Measurements from ENCODE around the gene PAX6.

Gene PAX6

GRCh38 chr11:31828217-31828616 is 17.1 kb upstream of the PAX6 start:
- Histone ChIP-seq H3K79me2 (ENCODE audit: insufficient read depth, low read length) (no peaks in the 10 kb centered on the region), H3K9me2 (replicated peaks; ENCODE audit: insufficient read depth, low read length) (no peaks in the 10 kb centered on the region), H3K4me3 (ENCODE audit: insufficient read depth, low read length, poor library complexity, severe bottlenecking) (no peak overlapping the region), H3K4me2 (ENCODE audit: low read depth, low read length, poor library complexity, severe bottlenecking) (no peak overlapping the region), H2AFZ (ENCODE audit: low read depth, low read length, severe bottlenecking) (no peak overlapping the region), H3K9ac (ENCODE audit: low read length) (no peak overlapping the region), H3F3A (ENCODE audit: insufficient read depth) (no peaks in the 10 kb centered on the region), H3K36me3 (ENCODE audit: low read length) (no peaks in the 10 kb centered on the region), H3K27ac (ENCODE audit: low read depth, low read length) (no peak overlapping the region), H4K20me1 (ENCODE audit: low read depth, low read length) (no peaks in the 10 kb centered on the region), H3K9me3 (ENCODE audit: insufficient read depth, low read length) (no peaks in the 10 kb centered on the region), H3K27me3 (ENCODE audit: low read length) (no peaks in the 10 kb centered on the region)
- TF ChIP-seq CTCF (IDR thresholded peaks at IDR 0.05; ENCODE audit: insufficient read depth, low read length, poor library complexity, severe bottlenecking) = no peak
- no peak for TF ChIP-seq EZH2phosphoT487 (conservative IDR thresholded peaks at IDR 0.05; ENCODE audit: low read length)

- Histone ChIP-seq H3F3A (ENCODE audit: insufficient read depth) (no peaks in the 10 kb centered on the region), H3K4me3 (ENCODE audit: insufficient read depth, low read length, poor library complexity, severe bottlenecking) (no peak overlapping the region), H2AFZ (ENCODE audit: low read depth, low read length, severe bottlenecking) (no peak overlapping the region), H3K9ac (ENCODE audit: low read length) (no peak overlapping the region), H3K79me2 (ENCODE audit: insufficient read depth, low read length) (no peaks in the 10 kb centered on the region), H3K9me2 (replicated peaks; ENCODE audit: insufficient read depth, low read length) (no peaks in the 10 kb centered on the region), H3K36me3 (ENCODE audit: low read length) (no peaks in the 10 kb centered on the region), H3K9me3 (ENCODE audit: insufficient read depth, low read length) (no peaks in the 10 kb centered on the region), H3K27me3 (ENCODE audit: low read length) (no peaks in the 10 kb centered on the region), H4K20me1 (ENCODE audit: low read depth, low read length) (no peaks in the 10 kb centered on the region), H3K27ac (ENCODE audit: low read depth, low read length) (no peak overlapping the region), H3K4me2 (ENCODE audit: low read depth, low read length, poor library complexity, severe bottlenecking) (no peak overlapping the region)
- TF ChIP-seq CTCF (IDR thresholded peaks at IDR 0.05; ENCODE audit: insufficient read depth, low read length, poor library complexity, severe bottlenecking) = no peak
- TF ChIP-seq EZH2phosphoT487 (conservative IDR thresholded peaks at IDR 0.05; ENCODE audit: low read length) = no peak
These were observed 16.5 kb upstream of the PAX6 start for GRCh38 chr11:31827455-31828206.

- Histone ChIP-seq H3F3A (ENCODE audit: insufficient read depth) (no peaks in the 10 kb centered on the region), H3K9me2 (replicated peaks; ENCODE audit: insufficient read depth, low read length) (no peaks in the 10 kb centered on the region), H3K36me3 (ENCODE audit: low read length) (no peaks in the 10 kb centered on the region), H3K9ac (ENCODE audit: low read length) (no peak overlapping the region), H3K4me3 (ENCODE audit: insufficient read depth, low read length, poor library complexity, severe bottlenecking) (no peak overlapping the region), H3K79me2 (ENCODE audit: insufficient read depth, low read length) (no peaks in the 10 kb centered on the region), H3K27me3 (ENCODE audit: low read length) (no peaks in the 10 kb centered on the region), H3K9me3 (ENCODE audit: insufficient read depth, low read length) (no peaks in the 10 kb centered on the region), H3K27ac (ENCODE audit: low read depth, low read length) (no peak overlapping the region), H3K4me2 (ENCODE audit: low read depth, low read length, poor library complexity, severe bottlenecking) (no peak overlapping the region), H2AFZ (ENCODE audit: low read depth, low read length, severe bottlenecking) (no peak overlapping the region), H4K20me1 (ENCODE audit: low read depth, low read length) (no peaks in the 10 kb centered on the region)
- no peak for TF ChIP-seq CTCF (IDR thresholded peaks at IDR 0.05; ENCODE audit: insufficient read depth, low read length, poor library complexity, severe bottlenecking)
- TF ChIP-seq EZH2phosphoT487 (conservative IDR thresholded peaks at IDR 0.05; ENCODE audit: low read length) = no peak
These were observed 15.7 kb upstream of the PAX6 start for GRCh38 chr11:31826536-31827438.

All from SU-DHL-6 (cell line).